ENCODE data around the gene EPX.
"Not testable (repeated sequence)": the region's sequence is repeated elsewhere in the genome, so short reads cannot be mapped to it uniquely, and the experiment has no call there.

EPX gene

GRCh38 chr17:58192612-58193011 lies at the start of gene EPX:
EPX (plus strand) TSS chr17:58192726; CDS start chr17:58192847, 121 bp downstream.
- no peak for DNase-seq

GRCh38 chr17:58143335-58143734 lies 49.2 kb upstream of the EPX start:
- DNase-seq: not testable (repeated sequence)

- DNase-seq: no peak
Measured at GRCh38 chr17:58144801-58145200, 47.7 kb upstream of the EPX start.

GRCh38 chr17:58147930-58148434 lies 44.5 kb upstream of the EPX start, which contains the start of gene OR4D1:
OR4D1 (plus strand) TSS chr17:58148384; CDS start chr17:58155154, 6,770 bp downstream.
- no peak for DNase-seq

- no peak for DNase-seq
Measured at GRCh38 chr17:58148609-58149008, 43.9 kb upstream of the EPX start.

GRCh38 chr17:58150394-58150793 lies 42.1 kb upstream of the EPX start:
- DNase-seq: no peak

GRCh38 chr17:58153046-58153445 lies 39.5 kb upstream of the EPX start:
- DNase-seq: no peak

- no peak for DNase-seq
Measured at GRCh38 chr17:58153671-58154070, 38.9 kb upstream of the EPX start.

GRCh38 chr17:58156839-58157803 lies 35.4 kb upstream of the EPX start:
- DNase-seq: peak; percentile 33

- DNase-seq: no peak
Measured at GRCh38 chr17:58158181-58158580, 34.3 kb upstream of the EPX start.

GRCh38 chr17:58161566-58161965 lies 31.0 kb upstream of the EPX start:
- no peak for DNase-seq

- DNase-seq: no peak
Measured at GRCh38 chr17:58165981-58166380, 26.5 kb upstream of the EPX start.

- no peak for DNase-seq
Measured at GRCh38 chr17:58166682-58167081, 25.8 kb upstream of the EPX start, which contains the start of gene OR4D2. OR4D2 (plus strand) TSS chr17:58166982; CDS start chr17:58169656, 2,674 bp downstream.

GRCh38 chr17:58170622-58171021 lies 21.9 kb upstream of the EPX start:
- DNase-seq: no peak

GRCh38 chr17:58172369-58173071 lies 20.0 kb upstream of the EPX start:
- DNase-seq: peak; percentile 6

GRCh38 chr17:58174871-58175270 lies 17.7 kb upstream of the EPX start:
- DNase-seq: no peak

- DNase-seq: no peak
Measured at GRCh38 chr17:58176200-58176599, 16.3 kb upstream of the EPX start.

GRCh38 chr17:58181796-58182195 lies 10.7 kb upstream of the EPX start:
- DNase-seq: no peak

GRCh38 chr17:58183514-58183913 lies 9.0 kb upstream of the EPX start:
- no peak for DNase-seq

- DNase-seq: no peak
Measured at GRCh38 chr17:58184308-58184985, 8.1 kb upstream of the EPX start.

GRCh38 chr17:58184986-58185761 lies 7.4 kb upstream of the EPX start:
- no peak for DNase-seq

- no peak for DNase-seq
Measured at GRCh38 chr17:58186591-58186990, 5.9 kb upstream of the EPX start.
